ENCODE measurements around the gene CRHR2.
"Not testable (repeated sequence)": the region's sequence is repeated elsewhere in the genome, so short reads cannot be mapped to it uniquely, and the experiment has no call there.

CRHR2 gene

GRCh38 chr7:30652132-30652531 is 30.1 kb downstream of the CRHR2 start:
- no peak for DNase-seq

- DNase-seq, result no peak
Measured at GRCh38 chr7:30650421-30650808, 31.8 kb downstream of the CRHR2 start.

DNA sequence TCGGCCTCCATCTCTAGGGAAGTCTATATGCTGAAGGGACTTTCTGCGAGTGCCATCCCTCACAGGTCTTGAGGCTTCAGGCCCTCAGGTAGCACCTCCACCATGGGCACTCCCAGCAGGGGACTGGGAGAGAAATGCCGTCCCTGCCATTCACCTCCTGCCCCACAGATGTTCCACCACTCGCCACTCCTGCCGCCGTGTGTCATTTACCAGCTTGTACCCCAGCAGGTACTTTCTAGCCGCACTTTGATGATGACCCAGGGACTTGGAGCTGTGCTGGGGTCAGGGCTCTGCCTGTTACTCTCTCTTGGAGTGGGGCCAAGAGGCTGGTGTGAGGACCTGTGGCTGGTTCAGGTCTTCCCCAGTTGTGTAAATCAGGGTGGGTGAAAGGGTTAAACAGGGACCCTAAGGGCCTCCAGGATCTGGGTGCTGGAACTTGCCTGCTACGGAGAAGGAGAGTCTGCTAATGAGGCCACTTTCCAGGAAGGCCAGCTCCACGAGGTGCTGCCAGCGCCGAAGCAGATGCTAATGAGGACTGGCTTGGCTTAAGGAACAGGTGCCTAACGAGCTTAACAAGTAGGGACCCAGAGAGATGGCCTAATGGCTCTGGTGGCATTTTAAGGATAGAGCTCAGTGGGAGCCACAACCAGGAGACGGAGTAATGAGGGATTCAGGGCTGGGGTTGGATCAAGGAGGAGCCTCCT is 32.4 kb downstream of the CRHR2 start:
- no peak for DNase-seq

DNA sequence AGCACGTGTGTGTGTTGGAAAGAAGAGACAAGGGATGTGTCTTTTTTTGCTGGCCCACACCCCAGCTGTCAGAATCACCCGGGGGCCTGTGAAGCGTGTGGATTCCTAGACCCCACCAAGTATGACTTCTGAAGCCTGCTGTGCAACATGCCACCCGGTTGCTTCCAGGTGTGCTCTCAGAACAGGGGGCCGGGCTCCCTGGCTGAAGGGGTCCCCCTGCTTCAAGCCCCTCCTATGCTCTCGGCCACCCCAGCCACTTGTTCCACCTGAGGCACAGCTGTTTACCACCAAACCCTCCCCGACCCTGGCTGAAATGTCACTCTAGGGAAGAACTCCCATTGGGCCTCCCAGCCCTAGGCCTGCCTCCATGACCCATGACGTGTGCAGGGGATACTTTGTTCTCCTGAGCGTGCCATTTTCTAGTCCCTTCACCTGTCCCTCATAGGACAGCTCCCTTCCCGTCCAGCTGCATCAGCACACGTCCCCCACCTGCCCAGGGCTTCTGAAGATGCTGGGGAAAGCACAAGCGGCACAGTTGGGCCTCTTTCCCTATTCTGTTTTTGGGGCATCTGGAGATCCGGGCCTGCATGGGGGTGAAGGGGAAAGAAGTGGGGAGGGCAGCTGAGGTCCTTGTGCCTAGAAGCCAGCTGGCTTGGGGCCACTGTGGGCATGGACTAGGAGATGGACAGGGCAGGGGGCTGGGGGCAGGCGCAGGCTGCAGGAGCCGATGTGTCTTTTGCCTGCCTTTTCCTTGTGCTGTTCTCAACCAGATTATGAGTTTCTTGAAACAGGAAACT is 33.3 kb downstream of the CRHR2 start:
- no peak for DNase-seq

DNA sequence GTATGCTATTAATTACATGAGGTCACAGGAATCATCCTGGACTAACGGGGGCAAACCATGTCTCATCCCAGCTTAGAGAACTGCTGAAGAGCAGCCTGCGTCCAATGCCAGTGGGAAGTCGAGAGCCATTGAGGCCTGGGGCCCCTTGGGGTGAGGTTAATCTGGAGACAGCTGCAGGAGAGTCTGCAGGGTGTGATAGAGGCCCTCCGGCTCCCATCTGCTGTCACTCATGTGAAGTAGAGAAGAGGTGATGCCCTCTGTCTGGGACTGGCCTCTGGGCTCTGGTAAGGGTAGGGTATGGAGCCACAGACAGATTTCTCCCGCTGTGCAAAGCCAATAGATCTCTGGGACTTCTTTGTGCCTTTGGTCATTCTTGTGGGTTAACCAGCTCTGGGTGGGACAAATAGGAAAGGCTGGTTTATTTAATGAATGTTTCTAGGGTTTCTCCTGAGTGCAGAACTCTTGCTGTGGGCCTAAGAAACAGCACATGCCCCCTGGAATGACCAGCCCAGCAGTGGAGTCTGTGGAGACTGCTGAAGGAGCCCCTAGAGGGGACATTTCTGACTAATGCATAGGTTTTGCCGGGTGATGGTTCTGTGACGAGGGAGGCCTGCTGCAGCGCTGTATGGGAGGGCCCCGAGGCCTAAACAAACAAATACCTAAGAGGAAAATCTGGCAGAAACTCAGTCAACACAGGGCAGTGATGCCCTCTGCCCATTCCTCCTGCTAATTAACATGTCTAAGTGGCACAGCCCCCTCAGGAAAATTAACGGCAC is 34.5 kb downstream of the CRHR2 start:
- no peak for DNase-seq

DNA sequence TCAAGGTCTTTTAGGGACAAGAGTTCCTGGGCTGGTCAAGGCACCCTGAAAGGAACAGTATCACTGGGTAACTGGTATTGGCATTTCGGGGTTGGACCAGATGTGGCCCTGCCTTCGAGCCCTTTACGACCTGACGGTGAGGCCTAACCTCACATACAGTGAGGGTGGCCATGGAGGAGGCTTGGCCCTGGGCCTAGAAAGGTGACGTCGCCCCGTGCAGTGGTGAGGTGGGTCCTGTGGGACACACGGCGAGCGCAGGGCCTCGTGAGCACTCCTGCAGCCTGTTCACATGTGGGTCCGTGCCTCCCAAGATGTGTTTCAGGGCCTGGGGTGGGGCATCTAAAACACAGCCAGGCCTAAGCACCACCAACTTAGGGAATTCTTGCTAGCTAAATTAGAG is 36.1 kb downstream of the CRHR2 start:
- DNase-seq, result no peak

DNA sequence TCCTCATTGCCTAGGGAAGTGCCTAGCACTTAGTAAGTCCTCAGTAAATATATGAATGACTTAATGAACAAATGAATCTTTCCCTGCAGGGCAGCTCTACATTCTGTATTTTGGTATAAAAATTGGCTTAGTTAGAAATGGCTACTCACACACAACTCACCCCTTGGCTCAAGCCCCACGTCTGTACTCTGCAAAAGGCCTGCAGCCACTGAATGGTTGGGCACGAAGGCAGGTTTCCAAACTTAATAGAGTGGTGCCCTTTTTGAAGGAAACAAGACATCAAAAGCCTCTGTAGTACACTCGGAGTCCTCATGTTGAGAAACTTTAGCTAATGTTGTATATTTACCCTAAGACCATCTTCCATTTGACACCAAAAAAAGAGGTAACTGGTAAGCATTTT is 36.6 kb downstream of the CRHR2 start:
- DNase-seq, result no peak

DNA sequence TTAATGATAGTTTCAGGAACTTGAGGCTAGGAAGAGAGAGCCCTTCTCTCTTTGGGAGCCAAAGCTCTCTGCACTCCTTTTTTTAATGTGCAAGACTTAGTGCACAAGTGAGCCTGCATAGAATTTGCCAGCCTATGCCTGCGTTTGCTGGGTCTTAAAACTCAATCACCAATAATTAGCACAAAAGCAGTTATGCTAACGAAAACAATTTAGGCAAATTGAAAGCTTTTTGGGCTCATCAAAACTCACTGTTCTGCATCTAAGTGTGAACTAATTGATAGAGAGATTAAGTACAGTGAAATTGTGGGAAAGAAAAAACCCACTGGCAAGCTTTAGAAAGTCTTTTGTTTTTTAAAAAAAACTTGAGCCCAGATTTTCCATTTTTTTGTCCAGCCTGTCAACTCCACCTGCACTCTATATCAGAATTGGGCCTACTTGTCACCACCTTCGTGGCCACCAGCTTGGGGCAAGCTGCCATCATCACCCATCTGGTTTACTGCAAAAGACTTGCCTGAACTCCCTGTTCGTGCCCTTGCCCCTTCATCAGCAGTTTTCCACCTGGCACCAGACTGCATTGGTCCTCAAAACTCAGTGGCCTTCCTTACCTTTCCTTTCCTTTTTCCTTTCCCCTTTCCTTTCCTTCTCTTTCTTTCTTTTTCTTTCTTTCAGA is 37.8 kb downstream of the CRHR2 start:
- DNase-seq, result no peak

DNA sequence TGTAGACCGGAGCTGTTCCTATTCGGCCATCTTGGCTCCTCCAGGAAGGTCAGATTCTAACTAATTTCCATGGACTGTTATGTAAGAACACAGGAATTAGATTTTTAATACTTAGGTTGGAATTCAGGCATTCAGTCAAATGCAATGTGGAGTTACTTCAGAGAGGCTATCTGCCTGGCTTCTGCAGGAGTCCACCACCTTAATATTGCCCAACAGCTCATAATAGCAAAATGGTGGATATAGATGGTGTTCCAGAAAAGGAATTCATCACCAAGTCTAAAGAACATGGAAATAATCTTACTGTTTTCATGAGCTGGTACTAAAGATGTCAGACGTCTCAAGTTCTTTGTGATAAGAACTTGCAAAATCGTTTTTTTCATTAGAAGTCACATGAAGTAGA is 39.5 kb downstream of the CRHR2 start:
- DNase-seq, result no peak

DNA sequence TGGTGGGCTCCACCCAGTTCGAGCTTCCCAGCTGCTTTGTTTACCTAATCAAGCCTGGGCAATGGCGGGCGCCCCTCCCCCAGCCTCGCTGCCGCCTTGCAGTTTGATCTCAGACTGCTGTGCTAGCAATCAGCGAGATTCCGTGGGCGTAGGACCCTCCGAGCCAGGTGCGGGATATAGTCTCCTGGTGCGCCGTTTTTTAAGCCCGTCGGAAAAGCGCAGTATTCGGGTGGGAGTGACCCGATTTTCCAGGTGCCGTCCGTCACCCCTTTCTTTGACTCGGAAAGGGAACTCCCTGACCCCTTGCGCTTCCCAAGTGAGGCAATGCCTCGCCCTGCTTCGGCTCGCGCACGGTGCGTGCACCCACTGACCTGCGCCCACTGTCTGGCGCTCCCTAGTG is 39.9 kb downstream of the CRHR2 start:
- DNase-seq, result not testable (repeated sequence)

DNA sequence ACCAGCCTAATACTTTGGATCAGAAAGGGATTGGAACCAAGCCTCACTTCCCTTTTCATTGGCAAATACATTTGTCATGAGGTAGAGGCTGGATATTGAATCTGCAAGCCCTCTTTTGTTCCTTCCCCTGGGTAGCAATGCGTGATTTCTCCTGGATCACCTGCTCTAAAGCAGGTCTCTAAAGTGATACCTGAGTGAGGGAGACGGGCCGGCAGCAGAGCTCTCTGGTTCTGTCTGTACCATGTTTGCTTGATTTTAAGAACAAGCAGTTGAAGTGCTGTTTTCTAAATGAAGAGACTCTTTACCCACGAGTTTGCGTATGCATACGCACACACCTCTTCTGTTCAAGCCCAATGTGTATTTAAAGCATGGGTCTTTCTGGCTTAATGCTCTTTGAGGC is 46.5 kb downstream of the CRHR2 start:
- no peak for DNase-seq

GRCh38 chr7:30634634-30635201 is 47.5 kb downstream of the CRHR2 start:
- no peak for DNase-seq

DNA sequence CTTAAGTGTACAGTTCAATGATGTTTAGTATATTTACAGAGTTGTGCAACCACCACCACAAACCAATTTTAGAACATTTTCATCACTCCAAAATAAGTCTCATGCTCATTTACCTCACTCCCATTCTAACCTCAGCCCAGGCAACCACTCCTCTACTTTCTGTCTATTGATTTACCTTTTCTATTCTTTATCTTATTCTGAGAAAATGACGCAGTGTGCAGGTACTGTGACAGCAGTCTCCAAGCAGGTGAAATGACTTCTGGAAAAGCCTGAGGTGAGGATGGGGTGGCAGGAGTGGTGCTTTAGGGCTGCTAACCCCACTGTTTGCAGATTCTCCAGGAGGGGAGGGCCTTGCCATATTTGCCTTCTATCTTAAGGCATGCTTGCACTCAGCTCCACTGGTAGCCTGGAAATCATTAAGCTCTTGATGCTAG is 48.0 kb downstream of the CRHR2 start:
- no peak for DNase-seq

GRCh38 chr7:30633223-30633622 is 49.0 kb downstream of the CRHR2 start:
- DNase-seq, result no peak

- DNase-seq, result no peak
Measured at GRCh38 chr7:30630986-30631385, 51.3 kb downstream of the CRHR2 start.

DNA sequence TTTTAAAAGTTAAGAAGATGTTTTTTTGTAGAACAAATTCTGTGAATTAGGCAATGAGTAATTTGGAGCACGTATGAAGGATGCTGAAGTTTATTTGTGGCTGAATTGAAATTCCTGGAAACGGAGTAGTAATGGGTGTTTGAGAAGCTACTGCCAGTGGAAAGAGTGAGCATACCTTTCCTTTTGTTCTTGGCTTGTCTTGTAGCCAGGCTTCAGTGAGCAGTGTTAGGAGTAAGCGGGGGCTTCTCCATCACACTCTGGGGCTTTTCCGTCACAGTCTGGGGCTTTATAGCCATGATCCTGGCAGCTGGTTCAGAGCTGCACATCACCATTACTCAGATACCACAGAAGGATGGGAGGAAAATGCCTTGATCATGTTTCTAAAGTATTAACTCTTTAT is 55.2 kb downstream of the CRHR2 start:
- DNase-seq, result no peak

DNA sequence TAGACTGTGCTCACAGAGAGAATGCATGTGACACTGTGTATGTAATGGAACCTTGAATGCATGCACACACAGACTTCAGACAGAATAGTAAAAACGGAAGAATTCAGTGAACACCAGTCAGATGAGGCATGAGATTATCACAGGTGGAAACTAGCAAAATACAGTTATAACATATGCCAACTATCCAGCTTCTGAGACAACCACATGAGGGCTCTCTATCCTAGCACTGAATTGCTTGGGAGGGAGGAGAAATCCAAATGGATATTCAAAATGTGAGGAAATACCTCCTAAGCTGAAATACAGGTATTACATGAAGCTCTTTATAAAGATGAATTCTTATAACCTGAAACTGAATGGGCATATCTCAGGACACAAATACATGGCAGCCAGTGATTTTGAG is 57.0 kb downstream of the CRHR2 start:
- no peak for DNase-seq

GRCh38 chr7:30618961-30619360 is 63.3 kb downstream of the CRHR2 start:
- no peak for DNase-seq

- no peak for DNase-seq
Measured at GRCh38 chr7:30618080-30618676, 64.1 kb downstream of the CRHR2 start.

GRCh38 chr7:30617359-30617758 is 64.9 kb downstream of the CRHR2 start:
- no peak for DNase-seq

GRCh38 chr7:30616318-30616717 is 65.9 kb downstream of the CRHR2 start:
- no peak for DNase-seq
